Activated naive CD8-positive, alpha-beta T cell (primary cell): ENCODE data around the gene COLGALT1.
"Not testable (repeated sequence)": the region's sequence is repeated elsewhere in the genome, so short reads cannot be mapped to it uniquely, and the experiment has no call there.

Source experiments
- H3K27ac Mint-ChIP-seq: one replicate; pipeline ENCODE4 v1.8.0; 2021; ENCODE audit warnings: mixed read lengths
- H3K27me3 Mint-ChIP-seq: one replicate; pipeline ENCODE4 v1.8.0; 2021; ENCODE audit warnings: mixed read lengths
- H3K36me3 Mint-ChIP-seq: one replicate; pipeline ENCODE4 v1.8.0; 2021; ENCODE audit warnings: mixed read lengths
- H3K4me1 Mint-ChIP-seq: one replicate; pipeline ENCODE4 v1.8.0; 2021; ENCODE audit warnings: low read depth, mixed read lengths
- H3K4me3 Mint-ChIP-seq: one replicate; pipeline ENCODE4 v1.8.0; 2021; ENCODE audit warnings: mild to moderate bottlenecking, mixed read lengths
- H3K9me3 Mint-ChIP-seq: one replicate; pipeline ENCODE4 v1.8.0; 2021; ENCODE audit warnings: low read depth, mixed read lengths

The COLGALT1 gene

DNA sequence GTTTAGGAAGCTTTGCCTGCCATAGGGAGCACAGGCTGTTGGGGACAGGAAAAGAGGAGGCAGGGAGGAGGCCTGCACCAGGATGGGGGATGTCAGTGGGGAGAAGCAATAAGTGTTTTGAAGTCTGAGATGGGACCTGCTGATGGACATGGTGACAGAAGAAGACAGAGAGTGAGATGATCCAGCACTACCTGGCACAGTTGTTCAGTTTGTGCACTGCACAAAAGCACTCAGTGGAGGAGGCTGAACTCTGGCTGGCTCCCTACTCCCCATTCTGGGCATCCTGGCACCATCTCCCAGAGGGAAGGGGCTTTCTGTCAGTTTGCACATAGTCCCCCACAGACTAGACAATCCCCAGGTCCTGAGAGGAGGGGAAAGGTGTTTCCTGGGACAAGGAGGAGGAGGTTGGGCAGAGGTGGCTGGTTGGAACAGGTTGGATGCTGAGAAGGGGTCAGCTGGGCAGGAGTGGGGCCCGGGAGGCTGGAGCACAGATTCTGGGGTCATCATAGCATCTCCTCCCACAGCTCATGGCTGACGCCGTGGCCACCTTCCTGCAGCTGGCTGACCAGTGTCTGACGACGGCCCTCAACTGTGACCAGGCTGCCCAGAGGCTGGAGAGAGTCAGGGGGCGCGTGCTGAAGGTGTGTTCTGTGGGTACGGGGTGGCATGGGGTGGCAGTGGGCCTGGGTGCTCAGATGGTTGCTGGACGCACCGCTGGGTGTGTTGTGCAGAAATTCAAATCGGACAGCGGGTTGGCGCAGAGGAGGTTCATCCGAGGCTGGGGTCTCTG lies 12.5 kb upstream of the COLGALT1 start:
- peaks cover 11% of the 10 kb centered on the region for H3K4me1 Mint-ChIP-seq
- no peaks in the 10 kb centered on the region for H3K9me3 Mint-ChIP-seq
- H3K27me3 Mint-ChIP-seq = no peaks in the 10 kb centered on the region
- H3K27ac Mint-ChIP-seq = no peak overlapping the region
- H3K4me3 Mint-ChIP-seq = no peak overlapping the region
- no peaks in the 10 kb centered on the region for H3K36me3 Mint-ChIP-seq

DNA sequence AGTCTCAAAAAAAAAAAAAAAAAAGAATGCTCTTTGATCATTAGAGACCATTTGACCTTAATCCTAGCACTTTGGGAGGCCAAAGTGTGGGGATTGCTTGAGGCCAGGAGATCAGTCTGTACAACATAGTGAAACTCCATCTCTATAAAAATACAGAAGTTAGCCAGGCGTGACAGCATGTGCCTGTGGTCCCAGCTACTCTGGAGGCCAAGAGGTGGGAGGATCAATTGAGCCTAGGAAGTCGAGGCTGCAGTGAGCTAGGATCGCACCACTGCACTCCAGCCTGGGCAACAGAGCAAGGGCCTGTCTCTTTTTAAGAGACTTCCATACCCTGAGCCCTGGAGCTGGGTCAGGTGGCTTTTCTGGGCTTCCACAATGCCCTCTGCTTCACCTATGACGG lies 11.5 kb upstream of the COLGALT1 start:
- peaks cover 4% of the 10 kb centered on the region for H3K4me1 Mint-ChIP-seq
- H3K9me3 Mint-ChIP-seq = no peaks in the 10 kb centered on the region
- no peak overlapping the region for H3K27ac Mint-ChIP-seq
- H3K27me3 Mint-ChIP-seq = no peaks in the 10 kb centered on the region
- no peak overlapping the region for H3K4me3 Mint-ChIP-seq
- no peaks in the 10 kb centered on the region for H3K36me3 Mint-ChIP-seq

DNA sequence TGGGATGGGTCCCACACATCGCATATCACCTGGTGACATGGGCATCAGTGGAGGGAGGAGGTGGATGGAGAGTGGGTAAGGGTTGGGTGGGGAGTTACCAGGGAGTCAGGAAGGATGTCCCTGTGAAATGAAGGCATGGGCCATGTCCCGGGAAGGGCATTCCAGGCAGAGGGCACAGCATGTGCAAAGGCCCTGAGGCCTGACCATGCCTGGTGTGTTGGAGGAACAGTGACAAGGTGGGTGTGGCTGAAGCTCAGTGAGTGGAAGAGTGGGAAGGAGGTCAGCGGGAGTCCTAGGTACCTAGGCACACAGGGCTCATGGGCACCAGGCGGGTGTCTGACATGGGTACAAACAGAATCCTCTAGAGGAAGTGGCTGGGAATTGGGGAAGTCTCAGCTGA lies 11.0 kb upstream of the COLGALT1 start:
- Mint-ChIP-seq H3K36me3 (no peaks in the 10 kb centered on the region), H3K27ac (no peak overlapping the region), H3K27me3 (no peaks in the 10 kb centered on the region), H3K4me1 (peaks cover 3% of the 10 kb centered on the region), H3K4me3 (no peak overlapping the region), H3K9me3 (no peaks in the 10 kb centered on the region)

DNA sequence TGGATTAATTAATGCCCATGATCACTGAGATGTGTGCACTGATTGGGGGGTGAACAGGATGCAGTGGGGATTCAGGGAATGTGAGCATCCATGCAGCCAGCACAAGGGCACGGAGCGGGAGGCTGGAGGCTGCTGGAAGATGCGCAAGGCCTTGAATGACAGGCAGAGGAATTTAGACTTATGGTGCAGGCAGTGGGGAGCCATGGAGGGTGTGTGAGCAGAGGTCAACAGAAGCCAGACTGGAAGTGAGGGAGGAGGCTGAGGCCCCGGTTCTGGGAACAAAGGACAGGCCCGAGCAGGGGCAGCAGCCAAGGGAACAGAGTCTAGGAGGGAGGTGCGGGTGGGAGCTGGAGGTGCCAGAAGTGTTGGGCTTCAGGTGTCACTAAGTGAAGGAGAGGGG lies 7.3 kb upstream of the COLGALT1 start:
- H3K9me3 Mint-ChIP-seq = no peaks in the 10 kb centered on the region
- H3K27ac Mint-ChIP-seq = no peak overlapping the region
- no peaks in the 10 kb centered on the region for H3K27me3 Mint-ChIP-seq
- H3K36me3 Mint-ChIP-seq = no peaks in the 10 kb centered on the region
- no peak overlapping the region for H3K4me3 Mint-ChIP-seq
- no peaks in the 10 kb centered on the region for H3K4me1 Mint-ChIP-seq

DNA sequence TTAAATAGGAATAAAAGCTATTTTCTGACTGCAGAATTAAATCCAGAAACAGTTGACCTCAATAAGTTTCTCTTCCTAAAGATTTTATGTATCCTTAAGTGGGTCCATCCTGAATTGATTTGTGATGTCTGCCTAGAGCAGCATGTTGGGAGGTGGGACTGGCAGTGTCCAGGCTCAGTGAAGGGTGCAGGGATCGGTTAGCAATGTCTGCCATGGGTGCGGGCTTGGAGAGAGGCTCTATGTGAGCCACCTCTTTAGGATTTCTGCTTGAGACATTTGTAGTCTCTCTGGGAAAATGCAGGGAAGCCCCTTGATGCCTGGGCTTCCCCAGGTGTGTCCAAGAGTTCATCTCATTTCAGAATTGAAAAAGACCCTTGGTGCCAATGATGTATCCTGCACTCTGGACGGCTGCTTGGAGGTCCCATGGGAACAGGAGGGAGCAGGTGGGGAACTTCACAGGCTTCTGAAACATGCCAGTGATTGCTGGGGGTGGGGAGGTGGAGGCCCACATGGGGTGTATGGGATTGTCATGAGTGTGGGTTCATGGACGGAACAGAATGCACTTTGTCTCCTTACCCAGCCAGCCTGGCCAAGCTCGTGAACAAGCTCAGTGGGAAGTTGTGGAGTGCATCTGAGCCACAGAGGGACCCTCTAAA lies 6.2 kb upstream of the COLGALT1 start:
- no peaks in the 10 kb centered on the region for H3K27me3 Mint-ChIP-seq
- no peak overlapping the region for H3K27ac Mint-ChIP-seq
- no peak overlapping the region for H3K4me3 Mint-ChIP-seq
- H3K4me1 Mint-ChIP-seq = no peaks in the 10 kb centered on the region
- no peaks in the 10 kb centered on the region for H3K36me3 Mint-ChIP-seq
- H3K9me3 Mint-ChIP-seq = no peaks in the 10 kb centered on the region

DNA sequence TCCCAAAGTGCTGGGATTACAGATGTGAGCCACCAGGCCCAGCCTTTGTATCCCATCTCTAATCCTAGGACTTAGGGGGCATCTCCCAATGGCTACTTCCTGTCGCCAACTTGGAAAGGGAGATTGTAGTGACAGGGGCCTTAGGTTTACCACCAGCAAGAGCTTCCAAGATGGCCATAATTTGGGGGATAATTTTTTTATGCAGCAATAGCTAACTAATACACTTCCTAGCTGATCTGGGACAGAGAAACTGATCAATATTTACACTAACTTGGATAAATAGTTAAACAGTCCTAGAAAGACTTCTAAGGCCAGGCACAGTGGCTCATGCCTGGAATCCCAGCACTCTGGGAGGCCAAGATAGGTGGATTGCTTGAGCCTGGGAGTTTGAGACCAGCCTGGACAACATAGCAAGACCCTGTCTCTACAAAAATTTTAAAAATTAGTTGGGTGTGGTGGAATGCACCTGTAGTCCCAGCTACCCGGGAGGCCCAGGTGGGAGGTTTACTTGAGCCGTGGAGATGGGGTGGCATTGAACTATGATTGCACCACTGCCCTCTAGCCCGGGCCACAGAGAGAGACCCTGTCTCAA lies 5.3 kb upstream of the COLGALT1 start:
- H3K4me3 Mint-ChIP-seq = no peak overlapping the region
- peaks cover 3% of the 10 kb centered on the region for H3K4me1 Mint-ChIP-seq
- H3K27ac Mint-ChIP-seq = no peak overlapping the region
- H3K27me3 Mint-ChIP-seq = no peaks in the 10 kb centered on the region
- H3K9me3 Mint-ChIP-seq = no peaks in the 10 kb centered on the region
- H3K36me3 Mint-ChIP-seq = no peaks in the 10 kb centered on the region

DNA sequence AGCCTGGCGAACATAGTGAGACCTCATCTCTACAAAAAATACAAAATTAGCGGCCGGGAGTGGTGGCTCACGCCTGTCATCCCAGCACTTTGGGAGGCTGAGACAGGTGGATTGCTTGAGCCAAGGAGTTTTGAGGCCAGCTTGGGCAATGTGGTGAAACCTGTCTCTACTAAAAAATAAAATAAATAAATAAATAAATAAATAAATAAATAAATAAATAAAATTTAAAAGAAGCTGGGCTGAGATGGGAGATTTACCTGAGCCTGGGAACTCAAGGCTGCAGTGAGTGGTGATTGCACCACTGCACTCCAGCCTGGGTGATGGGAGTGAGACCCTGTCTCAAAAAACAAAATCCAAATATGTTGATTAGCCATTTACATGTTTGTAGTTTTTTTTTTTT lies 2.7 kb upstream of the COLGALT1 start:
- not testable (repeated sequence) for H3K27ac Mint-ChIP-seq, H3K4me1 Mint-ChIP-seq, H3K27me3 Mint-ChIP-seq, H3K9me3 Mint-ChIP-seq, H3K36me3 Mint-ChIP-seq, H3K4me3 Mint-ChIP-seq

DNA sequence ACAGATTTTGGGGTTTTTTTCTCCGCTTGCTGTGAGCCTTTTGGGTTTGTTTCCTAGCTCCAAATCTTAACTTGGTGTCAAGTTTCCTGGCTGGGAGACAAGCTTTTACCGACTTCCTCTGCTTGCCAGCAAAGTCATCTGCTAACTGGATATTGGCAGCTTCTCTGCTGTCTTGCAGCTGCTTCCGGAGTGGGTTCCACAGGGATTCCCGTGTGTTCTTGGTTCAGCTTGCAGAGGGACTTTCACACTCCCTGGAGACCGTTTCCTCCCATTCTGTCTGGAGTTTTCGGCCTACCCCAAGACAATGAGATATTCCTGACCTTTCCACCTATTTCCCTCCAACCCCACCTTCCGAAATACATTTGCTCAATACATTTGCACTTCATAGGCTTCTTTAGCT lies 2.2 kb upstream of the COLGALT1 start:
- Mint-ChIP-seq H3K9me3 (no peaks in the 10 kb centered on the region), H3K4me1 (peaks cover 9% of the 10 kb centered on the region), H3K36me3 (no peaks in the 10 kb centered on the region), H3K27me3 (no peaks in the 10 kb centered on the region), H3K27ac (no peak overlapping the region), H3K4me3 (no peak overlapping the region)

DNA sequence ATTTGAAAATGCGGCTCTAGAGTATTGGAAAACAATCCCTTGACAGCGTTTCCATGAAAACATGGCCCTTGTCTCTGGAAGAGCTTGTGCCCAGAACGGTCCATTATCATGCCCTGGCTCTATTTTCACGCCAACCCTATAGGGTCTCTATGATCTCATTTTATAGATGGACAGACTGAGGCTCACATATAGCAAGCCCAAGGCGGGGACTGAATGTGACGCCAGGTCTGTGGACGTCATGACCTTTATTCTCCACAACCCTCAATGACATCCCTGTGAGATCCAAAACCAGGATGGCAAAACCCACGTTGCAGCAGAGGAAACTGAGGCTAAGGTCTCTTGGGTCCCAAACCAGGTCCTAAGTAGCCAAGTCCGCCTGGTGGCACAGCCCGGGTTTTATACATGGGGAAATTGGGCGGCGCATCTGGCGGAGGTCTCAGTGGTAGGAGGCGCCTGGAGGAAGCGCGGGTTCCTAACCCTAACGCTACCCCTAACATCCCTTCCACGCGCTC lies 425 bp upstream of the COLGALT1 start:
- Mint-ChIP-seq H3K4me3 (peak overlapping the region; percentile 81), H3K27me3 (no peaks in the 10 kb centered on the region), H3K36me3 (no peaks in the 10 kb centered on the region), H3K27ac (peak overlapping the region; percentile 34), H3K4me1 (peaks cover 10% of the 10 kb centered on the region), H3K9me3 (no peaks in the 10 kb centered on the region)

DNA sequence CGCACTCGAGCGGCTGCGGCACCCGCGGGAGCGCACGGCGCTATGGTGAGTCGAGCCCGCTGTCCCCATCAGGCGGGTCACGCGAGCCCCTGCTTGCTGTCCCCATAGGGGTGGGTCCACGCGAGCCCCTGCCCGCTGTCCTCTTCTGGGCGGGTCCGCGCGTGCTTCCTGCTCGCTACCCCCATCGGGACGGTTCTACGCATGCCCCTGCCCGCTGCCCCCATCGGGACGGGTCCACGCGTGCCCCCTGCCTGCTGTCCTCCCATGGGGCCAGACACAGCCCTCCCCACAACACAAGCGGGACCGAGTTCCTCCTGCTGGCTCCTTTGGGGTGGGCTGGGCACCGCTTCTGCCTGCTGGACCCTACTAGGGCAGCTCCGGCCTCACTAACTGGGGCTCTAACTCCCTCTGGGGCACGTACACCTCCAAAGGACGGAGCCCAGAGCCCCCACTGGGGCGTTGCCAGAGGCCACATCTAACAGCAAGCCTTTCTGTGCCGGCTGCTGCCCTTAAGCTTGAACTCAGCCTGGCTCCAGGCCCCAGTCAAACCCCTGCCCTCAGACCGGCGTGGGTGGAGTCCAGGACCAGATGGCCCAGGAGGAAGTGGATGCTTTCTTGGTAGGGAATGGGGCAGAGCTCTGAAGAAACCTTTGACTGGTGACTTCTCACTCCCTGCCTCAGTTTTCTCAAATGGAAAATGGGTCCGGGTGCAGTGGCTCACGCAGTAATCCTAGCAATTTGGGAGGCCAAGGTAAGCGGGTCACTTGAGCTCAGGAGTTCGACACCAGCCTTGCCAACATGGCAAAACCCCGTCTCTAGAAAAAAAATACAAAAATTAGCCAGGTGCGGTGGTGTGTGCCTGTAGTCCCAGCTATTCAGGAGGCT lies 722 bp downstream of the COLGALT1 start:
- H3K27ac Mint-ChIP-seq = peak overlapping the region; percentile 50
- peaks cover 14% of the 10 kb centered on the region for H3K4me1 Mint-ChIP-seq

DNA sequence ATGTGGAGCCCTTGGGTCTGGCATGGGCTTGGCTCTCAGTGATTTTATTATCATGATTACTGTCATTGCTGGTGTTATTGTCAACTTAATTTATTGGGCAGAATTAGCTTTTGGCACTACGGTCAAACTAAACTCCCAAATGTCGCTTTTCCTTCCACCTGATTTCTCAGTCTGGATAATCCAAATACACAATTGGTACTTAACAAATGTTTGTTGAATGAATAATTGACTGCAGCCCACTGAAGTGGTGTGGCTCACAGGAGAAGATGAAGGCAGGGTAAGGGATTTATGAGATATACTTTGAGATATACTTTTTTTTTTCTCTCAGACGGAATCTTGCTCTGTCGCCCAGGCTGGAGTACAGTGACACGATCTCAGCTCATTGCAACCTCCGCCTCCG lies 1.5 kb downstream of the COLGALT1 start:
- Mint-ChIP-seq H3K4me1 (peaks cover 15% of the 10 kb centered on the region), H3K4me3 (peak overlapping the region; percentile 87), H3K36me3 (peaks cover 2% of the 10 kb centered on the region), H3K9me3 (no peaks in the 10 kb centered on the region), H3K27me3 (no peaks in the 10 kb centered on the region), H3K27ac (peak overlapping the region; percentile 28)

More for the DNA sequence above, 722 bp downstream of the COLGALT1 start:
- H3K4me3 Mint-ChIP-seq = peak overlapping the region; percentile 87
- no peaks in the 10 kb centered on the region for H3K27me3 Mint-ChIP-seq
- H3K9me3 Mint-ChIP-seq = no peaks in the 10 kb centered on the region
- H3K36me3 Mint-ChIP-seq = peaks cover 2% of the 10 kb centered on the region

DNA sequence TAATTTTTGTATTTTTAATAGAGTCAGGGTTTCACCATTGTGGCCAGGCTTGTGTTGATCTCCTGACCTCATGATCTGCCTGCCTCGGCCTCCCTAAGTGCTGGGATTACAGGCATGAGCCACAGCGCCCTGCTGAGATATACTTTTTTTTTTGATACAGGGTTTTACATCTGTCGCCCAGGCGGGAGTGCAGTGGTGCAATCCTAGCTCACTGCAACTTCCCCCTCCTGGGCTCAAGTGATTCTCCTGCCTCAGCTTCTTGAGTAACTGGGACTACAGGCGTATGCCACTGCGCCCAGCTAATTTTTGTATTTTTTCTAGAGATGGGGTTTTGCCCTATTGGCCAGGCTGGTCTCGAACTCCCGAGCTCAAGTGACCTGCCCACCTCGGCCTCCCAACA lies 2.0 kb downstream of the COLGALT1 start:
- no peaks in the 10 kb centered on the region for H3K27me3 Mint-ChIP-seq
- peaks cover 17% of the 10 kb centered on the region for H3K4me1 Mint-ChIP-seq
- peak overlapping the region; percentile 87 for H3K4me3 Mint-ChIP-seq
- no peak overlapping the region for H3K27ac Mint-ChIP-seq
- no peaks in the 10 kb centered on the region for H3K9me3 Mint-ChIP-seq
- H3K36me3 Mint-ChIP-seq = peaks cover 2% of the 10 kb centered on the region

DNA sequence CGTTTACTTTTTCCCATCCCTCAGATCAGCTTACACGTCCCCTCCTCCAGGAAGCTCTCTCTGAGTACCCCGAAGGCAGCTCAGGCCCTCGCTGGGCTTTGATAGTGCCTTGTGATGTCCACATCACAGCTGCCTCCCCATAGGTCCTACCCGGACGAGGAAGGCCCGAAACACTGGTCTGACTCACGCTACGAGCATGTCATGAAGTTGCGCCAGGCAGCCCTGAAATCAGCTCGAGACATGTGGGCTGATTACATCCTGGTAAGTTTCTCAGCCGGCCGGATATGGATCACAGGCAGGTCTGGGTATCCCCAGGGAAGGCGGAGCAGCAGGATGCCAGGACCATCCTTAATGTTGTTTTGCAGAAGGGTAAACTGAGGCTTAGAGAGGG lies 4.8 kb downstream of the COLGALT1 start:
- Mint-ChIP-seq H3K4me1 (peaks cover 14% of the 10 kb centered on the region), H3K27me3 (no peaks in the 10 kb centered on the region), H3K27ac (peak overlapping the region; percentile 72), H3K4me3 (peak overlapping the region; percentile 11), H3K36me3 (peaks cover 4% of the 10 kb centered on the region), H3K9me3 (no peaks in the 10 kb centered on the region)

DNA sequence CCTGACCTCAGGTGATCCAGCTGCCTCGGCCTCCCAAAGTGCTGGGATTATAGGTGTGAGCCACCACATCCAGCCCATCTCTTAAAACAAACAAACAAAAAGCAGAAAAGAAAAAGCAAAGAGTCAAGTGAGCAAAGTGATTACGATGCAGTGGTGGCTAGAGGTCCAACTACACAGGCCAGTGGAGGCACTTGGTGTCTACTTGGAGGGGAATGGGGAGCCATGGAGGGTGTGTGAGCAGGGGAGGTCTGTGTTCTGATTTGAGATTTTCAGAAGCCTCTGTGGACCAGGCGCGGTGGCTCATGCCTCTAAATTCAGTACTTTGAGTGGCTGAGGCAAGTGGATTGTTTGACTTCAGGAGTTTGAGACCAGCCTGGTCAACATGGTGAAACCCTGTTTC lies 6.6 kb downstream of the COLGALT1 start:
- no peak overlapping the region for H3K4me3 Mint-ChIP-seq
- no peaks in the 10 kb centered on the region for H3K27me3 Mint-ChIP-seq
- H3K27ac Mint-ChIP-seq = peak overlapping the region; percentile 70
- peaks cover 9% of the 10 kb centered on the region for H3K4me1 Mint-ChIP-seq
- peaks cover 4% of the 10 kb centered on the region for H3K36me3 Mint-ChIP-seq
- H3K9me3 Mint-ChIP-seq = no peaks in the 10 kb centered on the region
